SK-N-SH treated with all-trans-retinoic acid at 6 μM for 48 hours (cell line): ENCODE results near the gene PRF1.
"Not testable (repeated sequence)": the region's sequence is repeated elsewhere in the genome, so short reads cannot be mapped to it uniquely, and the experiment has no call there.

Experiments used
- ATAC-seq: fragments of 200-7000 bp; cut with Tn5 transposase; 3 replicates; pipeline ENCODE4 v1.9.1; 2020; ENCODE audit warnings: mild to moderate bottlenecking, moderate library complexity
- ARNTL ChIP-seq: fragments of 450-650 bp; formaldehyde crosslinking; IDR thresholded peaks from 2 replicates; pipeline ENCODE4 v1.5.0; 2020; ENCODE audit warnings: low read depth, mild to moderate bottlenecking, moderate library complexity, borderline replicate concordance
- BACH2 ChIP-seq: fragments of 250-450 bp; sonication (Bioruptor Pico); IDR thresholded peaks from 2 replicates; pipeline ENCODE4 v1.9.0; 2021; ENCODE audit warnings: mild to moderate bottlenecking, borderline replicate concordance
- CREB5 ChIP-seq: fragments of 250-450 bp; sonication (Bioruptor Pico); IDR thresholded peaks from 2 replicates; pipeline ENCODE4 v1.5.1; 2020; ENCODE audit warnings: low read depth, mild to moderate bottlenecking, moderate library complexity
- CSDC2 ChIP-seq: fragments of 250-450 bp; sonication (Bioruptor Pico); IDR thresholded peaks from 2 replicates; pipeline ENCODE4 v1.5.0; 2020; ENCODE audit warnings: mild to moderate bottlenecking, moderate library complexity
- CSRNP3 ChIP-seq: fragments of 250-450 bp; sonication (Bioruptor Pico); IDR thresholded peaks from 2 replicates; pipeline ENCODE4 v1.5.1; 2021; ENCODE audit warnings: mild to moderate bottlenecking, moderate library complexity
- ESRRG ChIP-seq: fragments of 250-450 bp; sonication (Bioruptor Pico); IDR thresholded peaks from 2 replicates; pipeline ENCODE4 v1.6.1; 2021; ENCODE audit warnings: mild to moderate bottlenecking
- GLIS3 ChIP-seq: fragments of 250-450 bp; sonication (Bioruptor Pico); IDR thresholded peaks from 2 replicates; pipeline ENCODE4 v1.5.0; 2020; ENCODE audit warnings: mild to moderate bottlenecking, moderate library complexity
- ISL1 ChIP-seq: fragments of 250-450 bp; sonication (Bioruptor Pico); IDR thresholded peaks from 2 replicates; pipeline ENCODE4 v2.1.2; 2022; ENCODE audit warnings: mild to moderate bottlenecking, moderate library complexity
- OSR1 ChIP-seq: fragments of 250-450 bp; sonication (Bioruptor Pico); IDR thresholded peaks from 2 replicates; pipeline ENCODE4 v1.8.0; 2022; ENCODE audit warnings: moderate library complexity, mild to moderate bottlenecking, inconsistent platforms
- PATZ1 ChIP-seq: fragments of 250-450 bp; sonication (Bioruptor Pico); IDR thresholded peaks from 2 replicates; pipeline ENCODE4 v1.8.0; 2020; ENCODE audit warnings: mild to moderate bottlenecking, moderate library complexity, borderline replicate concordance
- RARB ChIP-seq: fragments of 250-450 bp; sonication (Bioruptor Pico); IDR thresholded peaks from 2 replicates; pipeline ENCODE4 v1.8.0; 2021; ENCODE audit warnings: mild to moderate bottlenecking, moderate library complexity
- SNAI2 ChIP-seq: fragments of 250-450 bp; sonication (Bioruptor Pico); IDR thresholded peaks from 2 replicates; pipeline ENCODE4 v1.5.0; 2020; ENCODE audit warnings: mild to moderate bottlenecking, moderate library complexity
- TOX ChIP-seq: fragments of 250-450 bp; sonication (Bioruptor Pico); IDR thresholded peaks from 2 replicates; pipeline ENCODE4 v1.8.0; 2021; ENCODE audit warnings: mild to moderate bottlenecking, moderate library complexity, borderline replicate concordance
- TSHZ2 ChIP-seq: fragments of 250-450 bp; sonication (Bioruptor Pico); IDR thresholded peaks from 2 replicates; pipeline ENCODE4 v1.5.0; 2020; ENCODE audit warnings: mild to moderate bottlenecking, moderate library complexity
- ZC3H10 ChIP-seq: fragments of 250-450 bp; sonication (Bioruptor Pico); IDR thresholded peaks from 2 replicates; pipeline ENCODE4 v1.5.1; 2021; ENCODE audit warnings: mild to moderate bottlenecking, moderate library complexity
- ZFP3 ChIP-seq: fragments of 250-450 bp; sonication (Bioruptor Pico); IDR thresholded peaks from 2 replicates; pipeline ENCODE4 v1.5.0; 2020; ENCODE audit warnings: mild to moderate bottlenecking, moderate library complexity
- ZFP30 ChIP-seq: fragments of 450-650 bp; formaldehyde crosslinking; IDR thresholded peaks from 2 replicates; pipeline ENCODE4 v1.5.0; 2022; ENCODE audit warnings: mild to moderate bottlenecking, moderate library complexity
- ZNF565 ChIP-seq: fragments of 450-650 bp; formaldehyde crosslinking; conservative IDR thresholded peaks from 2 replicates; pipeline ENCODE4 v1.5.0; 2020; ENCODE audit warnings: low read depth, mild to moderate bottlenecking, moderate library complexity
- ZNF8 ChIP-seq: fragments of 450-650 bp; formaldehyde crosslinking; IDR thresholded peaks from 2 replicates; pipeline ENCODE4 v1.5.0; 2020; ENCODE audit warnings: mild to moderate bottlenecking, moderate library complexity

Gene PRF1

GRCh38 chr10:70618663-70619062, 16.1 kb upstream of the PRF1 start:
- ATAC-seq = no peak
- no peak for TF ChIP-seq BACH2
- no peak for TF ChIP-seq ARNTL
- TF ChIP-seq RARB (CRISPR knock-in tag) = no peak

- ATAC-seq = no peak
- TF ChIP-seq ZNF8 (CRISPR knock-in tag) (no peak), CSRNP3 (no peak), OSR1 (CRISPR knock-in tag) (no peak), ZNF565 (CRISPR knock-in tag) (no peak), ESRRG (CRISPR knock-in tag) (no peak), TSHZ2 (CRISPR knock-in tag) (no peak)
These were observed 15.4 kb upstream of the PRF1 start for GRCh38 chr10:70617798-70618568.

- ATAC-seq = no peak
- TF ChIP-seq OSR1 (CRISPR knock-in tag) (no peak), BACH2 (no peak), ZFP3 (CRISPR knock-in tag) (no peak), ARNTL (no peak), GLIS3 (CRISPR knock-in tag) (no peak), CREB5 (CRISPR knock-in tag) (no peak), TSHZ2 (CRISPR knock-in tag) (no peak)
These were observed 14.2 kb upstream of the PRF1 start for GRCh38 chr10:70616761-70617160.

GRCh38 chr10:70615784-70616522, 13.4 kb upstream of the PRF1 start:
- TF ChIP-seq OSR1 (CRISPR knock-in tag) = no peak
- TF ChIP-seq ARNTL = no peak
- no peak for TF ChIP-seq CREB5 (CRISPR knock-in tag)
- TF ChIP-seq ISL1 (CRISPR knock-in tag) = no peak
- no peak for TF ChIP-seq TOX
- ATAC-seq = no peak

GRCh38 chr10:70615211-70615610, 12.7 kb upstream of the PRF1 start:
- no peak for ATAC-seq
- no peak for TF ChIP-seq SNAI2 (CRISPR knock-in tag)
- no peak for TF ChIP-seq ISL1 (CRISPR knock-in tag)
- TF ChIP-seq ZC3H10 = no peak
- no peak for TF ChIP-seq ARNTL
- TF ChIP-seq TOX = no peak
- no peak for TF ChIP-seq CSDC2
- TF ChIP-seq ZFP30 (CRISPR knock-in tag) = no peak
- no peak for TF ChIP-seq PATZ1
- TF ChIP-seq GLIS3 (CRISPR knock-in tag) = no peak
- no peak for TF ChIP-seq CREB5 (CRISPR knock-in tag)
- TF ChIP-seq, all 23 proteins: peak for 0

GRCh38 chr10:70614364-70614763, 11.8 kb upstream of the PRF1 start:
- not testable (repeated sequence) for ATAC-seq
